ENCODE measurements around the gene CDK18. TPM values are rescaled to one million over a fixed set of nuclear protein-coding genes. Genes with fewer than 3 reads are reported as not detected.
A peak's percentile ranks its signal among the peaks of the same experiment; 100 is the strongest.

CDK18 gene
- total RNA-seq, 1 donor from 2014 or later, result 26.4 TPM

DNA sequence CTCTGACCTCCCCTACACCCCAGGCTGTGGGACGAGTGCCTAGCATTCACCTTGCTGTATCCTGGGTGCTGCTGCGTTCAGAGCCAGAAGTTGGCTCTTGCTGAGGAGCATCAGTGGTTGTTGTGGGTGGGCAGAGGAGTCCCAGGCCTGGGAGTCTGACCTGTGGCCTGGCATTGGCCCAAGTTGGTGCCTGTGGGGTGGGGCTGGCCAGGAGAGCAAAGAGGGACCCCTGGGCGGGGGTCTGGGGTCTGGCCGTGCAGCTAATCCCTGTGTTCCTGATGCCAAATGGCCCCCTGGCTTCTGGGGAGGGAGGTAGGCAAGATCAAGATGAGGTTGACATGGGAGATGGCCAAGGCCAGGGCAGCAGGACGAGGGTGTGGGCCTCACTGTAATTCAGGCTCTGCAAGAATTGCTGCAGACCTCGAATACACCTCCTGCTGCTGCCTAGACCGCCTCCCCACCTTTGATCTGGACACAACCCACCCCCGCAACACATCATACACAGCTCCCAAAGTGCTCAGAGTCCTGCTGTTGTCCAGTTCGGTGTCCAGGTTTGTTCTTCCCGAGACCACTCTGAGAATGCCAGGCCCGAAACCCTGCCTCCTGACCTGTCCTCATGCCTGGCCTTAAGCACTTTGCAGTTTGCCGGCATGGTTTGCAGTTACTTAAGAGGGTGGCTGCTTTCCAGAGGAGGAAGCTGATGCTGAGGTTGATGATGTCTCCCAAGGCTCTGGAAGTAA is 28.7 kb downstream of the CDK18 start:
- H3K27ac Mint-ChIP-seq (ENCODE audit: unreplicated experiment), result no peak overlapping the region
- H3K9me3 Mint-ChIP-seq, result no peaks in the 10 kb centered on the region
- DNase-seq (ENCODE audit: low read depth, low spot score), result no peak
- peaks cover 5% of the 10 kb centered on the region for H3K27me3 Mint-ChIP-seq (ENCODE audit: low read depth)
- H3K36me3 Mint-ChIP-seq (ENCODE audit: low read depth), result no peaks in the 10 kb centered on the region
- TF ChIP-seq, protein P1, sequence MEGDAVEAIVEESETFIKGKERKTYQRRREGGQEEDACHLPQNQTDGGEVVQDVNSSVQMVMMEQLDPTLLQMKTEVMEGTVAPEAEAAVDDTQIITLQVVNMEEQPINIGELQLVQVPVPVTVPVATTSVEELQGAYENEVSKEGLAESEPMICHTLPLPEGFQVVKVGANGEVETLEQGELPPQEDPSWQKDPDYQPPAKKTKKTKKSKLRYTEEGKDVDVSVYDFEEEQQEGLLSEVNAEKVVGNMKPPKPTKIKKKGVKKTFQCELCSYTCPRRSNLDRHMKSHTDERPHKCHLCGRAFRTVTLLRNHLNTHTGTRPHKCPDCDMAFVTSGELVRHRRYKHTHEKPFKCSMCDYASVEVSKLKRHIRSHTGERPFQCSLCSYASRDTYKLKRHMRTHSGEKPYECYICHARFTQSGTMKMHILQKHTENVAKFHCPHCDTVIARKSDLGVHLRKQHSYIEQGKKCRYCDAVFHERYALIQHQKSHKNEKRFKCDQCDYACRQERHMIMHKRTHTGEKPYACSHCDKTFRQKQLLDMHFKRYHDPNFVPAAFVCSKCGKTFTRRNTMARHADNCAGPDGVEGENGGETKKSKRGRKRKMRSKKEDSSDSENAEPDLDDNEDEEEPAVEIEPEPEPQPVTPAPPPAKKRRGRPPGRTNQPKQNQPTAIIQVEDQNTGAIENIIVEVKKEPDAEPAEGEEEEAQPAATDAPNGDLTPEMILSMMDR (conservative IDR thresholded peaks at IDR 0.05), result no peak
- peaks cover 11% of the 10 kb centered on the region for H3K4me1 Mint-ChIP-seq
- no peak overlapping the region for H3K4me3 Mint-ChIP-seq

DNA sequence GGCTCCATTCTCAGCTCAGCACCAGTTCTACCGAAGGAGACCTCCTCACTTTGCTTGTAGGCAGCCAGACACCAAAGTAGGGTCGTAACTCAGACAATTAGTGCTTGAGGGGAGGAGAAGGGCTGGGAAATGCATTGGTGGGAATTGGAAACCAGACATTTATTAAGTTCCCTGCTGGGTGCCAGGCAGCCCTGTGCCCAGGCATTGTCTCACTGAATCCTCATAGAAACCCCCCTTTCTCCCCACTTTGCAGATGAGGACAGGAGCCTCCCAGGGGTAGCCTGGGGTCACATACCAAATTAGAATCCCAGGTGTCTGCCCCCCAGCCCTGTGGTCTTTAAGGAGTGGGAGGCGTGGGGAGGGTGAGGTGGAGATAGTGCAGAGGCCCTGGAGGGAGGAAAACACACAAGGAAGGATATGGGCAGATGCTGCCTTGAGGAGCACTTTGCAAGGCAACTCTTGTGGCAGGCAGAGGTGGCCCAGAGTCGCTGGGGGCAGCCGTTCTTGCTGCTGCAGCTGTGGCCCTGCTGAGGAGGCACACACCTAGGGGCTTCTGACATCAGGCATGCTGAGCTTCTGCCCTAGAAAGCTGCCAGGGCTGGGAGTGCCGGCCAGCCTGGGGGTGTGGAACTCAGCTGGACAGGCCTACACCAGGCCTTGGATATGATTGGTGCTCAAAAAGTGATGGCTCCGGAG is 29.4 kb downstream of the CDK18 start:
- H3K27ac Mint-ChIP-seq (ENCODE audit: unreplicated experiment), result no peak overlapping the region
- no peak for DNase-seq (ENCODE audit: low read depth, low spot score)

DNA sequence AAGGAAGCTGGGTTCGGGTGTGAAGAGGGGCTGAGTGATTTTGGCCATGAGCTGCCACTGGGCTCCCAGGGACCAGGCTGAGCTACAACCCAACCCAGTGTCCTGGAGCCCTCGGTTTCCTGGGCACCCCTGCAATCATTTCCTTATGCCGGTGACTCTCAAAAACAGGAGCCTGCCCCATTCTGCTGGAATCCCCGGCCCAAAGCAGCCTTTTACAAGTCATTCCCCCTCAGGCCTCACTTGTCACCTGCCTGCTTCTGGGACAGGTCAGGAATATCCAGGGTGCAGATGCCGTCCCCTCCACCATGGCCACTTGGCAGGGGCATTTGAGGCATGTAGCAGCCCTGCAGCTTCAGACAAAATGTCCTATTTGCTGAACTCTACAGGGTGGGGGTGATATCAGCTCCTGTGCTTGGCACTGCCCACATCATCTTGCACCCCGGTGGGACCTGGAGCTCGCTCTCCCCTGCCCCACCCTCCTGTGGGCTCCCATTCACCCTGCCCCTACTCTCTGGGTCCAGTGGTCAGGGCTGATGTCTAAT is 30.0 kb downstream of the CDK18 start:
- H3K9me3 Mint-ChIP-seq, result no peaks in the 10 kb centered on the region
- no peak overlapping the region for H3K4me3 Mint-ChIP-seq
- H3K27me3 Mint-ChIP-seq (ENCODE audit: low read depth), result peaks cover 10% of the 10 kb centered on the region
- no peak for DNase-seq (ENCODE audit: low read depth, low spot score)
- TF ChIP-seq, protein P1 (conservative IDR thresholded peaks at IDR 0.05), result no peak
- no peak overlapping the region for H3K27ac Mint-ChIP-seq (ENCODE audit: unreplicated experiment)
- peaks cover 4% of the 10 kb centered on the region for H3K4me1 Mint-ChIP-seq
- H3K36me3 Mint-ChIP-seq (ENCODE audit: low read depth), result no peaks in the 10 kb centered on the region

More for the DNA sequence above, 29.4 kb downstream of the CDK18 start:
- Mint-ChIP-seq H3K9me3 (no peaks in the 10 kb centered on the region), H3K4me1 (peaks cover 6% of the 10 kb centered on the region), H3K36me3 (ENCODE audit: low read depth) (no peaks in the 10 kb centered on the region), H3K4me3 (no peak overlapping the region), H3K27me3 (ENCODE audit: low read depth) (peaks cover 10% of the 10 kb centered on the region)
- TF ChIP-seq, protein P1 (conservative IDR thresholded peaks at IDR 0.05), result no peak

DNA sequence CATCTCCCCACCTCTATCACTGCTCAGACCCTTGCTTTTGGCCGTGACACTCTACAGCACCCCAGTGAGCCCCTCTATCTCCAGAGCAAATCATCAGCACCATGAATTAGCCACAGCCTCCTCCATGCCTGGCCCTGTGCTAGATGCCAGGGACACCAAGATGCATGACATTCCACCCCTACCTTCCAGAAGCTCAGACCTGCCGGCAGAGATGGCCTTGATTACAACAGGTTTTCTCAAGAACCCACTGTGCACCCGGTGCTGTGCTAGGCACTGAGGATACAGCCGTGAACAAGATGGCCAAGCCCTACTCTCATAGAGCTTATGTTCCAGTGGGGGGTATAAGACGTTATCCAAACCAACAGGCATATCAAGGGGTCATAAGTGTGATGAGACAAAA is 30.6 kb downstream of the CDK18 start:
- H3K27me3 Mint-ChIP-seq (ENCODE audit: low read depth), result peaks cover 15% of the 10 kb centered on the region
- no peaks in the 10 kb centered on the region for H3K36me3 Mint-ChIP-seq (ENCODE audit: low read depth)
- no peaks in the 10 kb centered on the region for H3K9me3 Mint-ChIP-seq
- no peak overlapping the region for H3K4me3 Mint-ChIP-seq
- TF ChIP-seq, protein P1 (conservative IDR thresholded peaks at IDR 0.05), result no peak
- H3K27ac Mint-ChIP-seq (ENCODE audit: unreplicated experiment), result no peak overlapping the region
- no peak for DNase-seq (ENCODE audit: low read depth, low spot score)
- H3K4me1 Mint-ChIP-seq, result no peaks in the 10 kb centered on the region

DNA sequence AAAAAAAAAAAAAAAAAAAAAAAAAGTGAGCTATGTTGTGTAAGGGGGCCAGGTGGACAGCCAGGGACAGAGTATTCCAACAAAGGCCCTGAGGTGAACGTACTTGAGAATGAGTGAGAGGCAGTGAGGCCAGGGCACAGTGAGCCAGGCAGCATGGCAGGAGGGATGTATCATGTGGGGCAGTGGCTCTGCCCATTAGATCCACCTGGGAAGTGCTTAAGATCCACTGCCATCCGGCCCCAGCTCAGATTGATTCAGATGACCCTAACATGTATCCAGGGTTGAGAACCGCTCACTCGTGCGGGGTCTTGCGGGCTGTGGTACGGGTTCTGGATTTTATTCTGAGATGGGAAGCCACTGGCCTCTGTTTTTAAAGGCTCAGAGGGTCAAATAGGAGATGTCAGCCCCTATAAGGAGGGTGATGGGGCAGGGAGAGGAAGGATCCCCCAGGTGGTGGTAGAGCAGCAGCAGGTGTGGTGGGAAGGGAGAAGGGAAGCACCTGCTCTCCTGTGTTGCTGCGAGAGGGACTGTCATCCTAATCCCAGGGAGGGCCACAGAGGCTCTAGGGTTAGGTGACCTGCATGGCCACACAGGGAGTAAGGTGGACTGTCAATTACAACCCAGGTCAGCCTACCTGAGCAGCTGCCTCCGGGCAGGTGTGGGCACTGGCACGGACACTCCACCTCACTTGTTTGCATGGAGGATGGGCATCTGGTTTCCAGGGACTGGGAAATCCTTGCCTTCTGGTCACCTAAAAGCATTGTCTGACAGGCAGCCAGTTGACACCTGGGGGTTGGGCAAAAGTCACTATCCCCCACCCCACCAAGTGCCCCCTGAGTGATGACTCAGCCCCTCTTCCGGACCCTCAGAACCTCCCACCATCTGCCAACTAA is 31.6 kb downstream of the CDK18 start:
- H3K36me3 Mint-ChIP-seq (ENCODE audit: low read depth), result no peaks in the 10 kb centered on the region
- H3K4me3 Mint-ChIP-seq, result no peak overlapping the region
- no peaks in the 10 kb centered on the region for H3K9me3 Mint-ChIP-seq
- no peaks in the 10 kb centered on the region for H3K4me1 Mint-ChIP-seq
- TF ChIP-seq, protein P1 (conservative IDR thresholded peaks at IDR 0.05), result no peak
- peaks cover 17% of the 10 kb centered on the region for H3K27me3 Mint-ChIP-seq (ENCODE audit: low read depth)
- DNase-seq (ENCODE audit: low read depth, low spot score), result no peak
- H3K27ac Mint-ChIP-seq (ENCODE audit: unreplicated experiment), result peak overlapping the region; percentile 75
